Thoracic aorta (tissue), 2 donors: Measurements from ENCODE around the gene ASH1L. TPM values are rescaled to one million over a fixed set of nuclear protein-coding genes. Genes with fewer than 3 reads are reported as not detected.
"Not testable (repeated sequence)": the region's sequence is repeated elsewhere in the genome, so short reads cannot be mapped to it uniquely, and the experiment has no call there.

Source experiments
- ATAC-seq: fragments of 150-250 bp; one replicate; pipeline ENCODE4 v1.8.0; 2017; ENCODE audit warnings: low read depth; ENCODE audit not compliant: insufficient number of reproducible peaks, low FRiP score
- DNase-seq: peaks from one replicate; pipeline ENCODE4 v3.0.0-alpha.2; 2020; ENCODE audit warnings: low spot score
- H3K27ac ChIP-seq, 2 donors: fragments of 200-600 bp; sonication (generic); 1 replicate in 1 of 2; 2 replicates in 1 of 2; pipeline ENCODE4 v1.5.1; 2016; ENCODE audit warnings: mild to moderate bottlenecking in 2 of 2, moderate library complexity in 2 of 2
- H3K27me3 ChIP-seq: fragments of 200-600 bp; sonication (generic); replicated peaks from 2 replicates; pipeline ENCODE4 v1.6.0; 2016; ENCODE audit warnings: mild to moderate bottlenecking; ENCODE audit not compliant: insufficient read depth
- H3K36me3 ChIP-seq: fragments of 200-600 bp; sonication (generic); one replicate; pipeline ENCODE4 v1.5.1; 2016
- H3K4me1 ChIP-seq, 2 donors: fragments of 200-600 bp; sonication (generic); 1 replicate in 1 of 2; 2 replicates in 1 of 2; pipeline versions ENCODE4 v1.5.1 to v1.6.0; 2016; ENCODE audit warnings: low read depth in 2 of 2, mild to moderate bottlenecking in 1 of 2; ENCODE audit not compliant: control insufficient read depth in 1 of 2
- H3K4me3 ChIP-seq: fragments of 200-600 bp; sonication (generic); 2 replicates; pipeline ENCODE4 v1.5.1; 2016; ENCODE audit warnings: mild to moderate bottlenecking
- H3K9me3 ChIP-seq: fragments of 200-600 bp; sonication (generic); 2 replicates; pipeline ENCODE4 v1.5.1; 2016
- CTCF ChIP-seq: fragments of 200-600 bp; sonication (generic); IDR thresholded peaks from one replicate; pipeline ENCODE4 v1.5.1; 2019; ENCODE audit warnings: antibody characterized with exemption
- total RNA-seq, 2 donors: library from RNA; depleted of rRNA; stranded (reverse); fragments of >200 nt; gene quantifications; one replicate each; pipeline versions ENCODE4 v1.1.0 to v1.2.3, GENCODE V29; 2016

The ASH1L gene
- total RNA-seq, 2 donors from 2014 or later: 52.7 to 84.2 TPM

DNA sequence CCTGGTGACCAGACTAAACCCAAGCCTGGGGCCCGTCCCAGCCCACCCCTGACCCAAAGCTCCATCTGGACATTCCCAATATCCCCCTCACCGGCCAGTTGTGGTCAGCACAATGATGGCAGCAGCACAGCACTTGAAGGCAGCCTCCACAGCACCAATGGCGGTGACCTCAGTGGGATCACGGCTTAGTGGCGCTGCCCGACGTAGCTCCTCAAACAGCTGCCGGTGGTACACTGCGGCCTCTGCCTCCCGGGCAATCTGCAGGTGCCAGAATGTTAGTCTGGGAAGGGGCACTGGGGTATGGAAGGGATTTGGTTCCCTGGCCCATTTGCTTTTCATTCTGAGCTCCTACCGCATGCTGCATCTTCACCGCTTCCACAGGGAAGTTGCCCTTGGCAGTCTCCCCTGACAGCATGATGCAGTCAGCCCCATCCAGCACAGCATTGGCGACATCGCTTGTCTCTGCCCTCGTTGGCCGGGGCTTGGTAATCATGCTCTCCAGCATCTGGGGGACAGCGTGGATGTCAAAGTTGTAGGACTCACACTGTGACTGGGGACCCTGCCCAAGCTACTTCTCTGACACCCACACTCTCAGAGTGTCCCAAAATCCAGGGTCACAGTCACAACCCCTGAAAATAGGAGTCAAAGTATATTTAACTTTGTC lies 269.4 kb downstream of the ASH1L start:
- ATAC-seq (no peak), DNase-seq (no peak)
- Histone ChIP-seq H3K4me1 (peaks cover 5 to 8% of the 10 kb centered on the region in 2 donors), H3K27me3 (peaks cover 7% of the 10 kb centered on the region), H3K36me3 (no peaks in the 10 kb centered on the region), H3K9me3 (no peaks in the 10 kb centered on the region), H3K4me3 (no peak overlapping the region), H3K27ac (no peak overlapping the region)
- TF ChIP-seq CTCF: no peak

GRCh38 chr1:155291006-155291405 lies 271.6 kb downstream of the ASH1L start:
- not testable (repeated sequence) for H3K27me3 ChIP-seq, DNase-seq, H3K4me1 ChIP-seq, H3K27ac ChIP-seq, H3K9me3 ChIP-seq, H3K36me3 ChIP-seq, ATAC-seq, H3K4me3 ChIP-seq

DNA sequence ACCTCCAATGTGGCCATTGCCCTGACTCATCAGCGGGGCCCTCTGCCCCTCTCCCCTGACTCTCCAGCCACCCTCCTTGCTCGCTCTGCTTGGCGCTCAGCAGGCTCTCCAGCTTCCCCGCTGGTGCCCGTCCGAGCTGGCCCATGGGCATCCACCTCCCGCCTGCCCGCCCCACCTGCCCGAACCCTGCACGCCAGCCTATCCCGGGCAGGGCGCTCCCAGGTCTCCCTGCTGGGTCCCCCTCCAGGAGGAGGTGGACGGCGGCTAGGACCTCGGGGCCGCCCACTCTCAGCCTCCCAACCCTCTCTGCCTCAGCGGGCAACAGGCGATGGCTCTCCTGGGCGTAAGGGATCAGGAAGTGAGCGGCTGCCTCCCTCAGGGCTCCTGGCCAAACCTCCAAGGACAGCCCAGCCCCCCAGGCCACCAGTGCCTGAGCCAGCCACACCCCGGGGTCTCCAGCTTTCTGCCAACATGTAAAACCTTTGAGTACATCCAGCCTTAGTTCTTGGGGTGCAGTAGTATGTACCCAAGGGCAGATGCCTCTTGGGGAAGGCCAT lies 274.5 kb downstream of the ASH1L start:
- Histone ChIP-seq H3K27ac (no peak overlapping the region), H3K9me3 (no peaks in the 10 kb centered on the region), H3K27me3 (no peaks in the 10 kb centered on the region), H3K4me1 (no peaks in the 10 kb centered on the region), H3K4me3 (no peak overlapping the region), H3K36me3 (no peaks in the 10 kb centered on the region)
- ATAC-seq (no peak), DNase-seq (no peak)
- no peak for TF ChIP-seq CTCF

GRCh38 chr1:155286544-155286943 lies 276.1 kb downstream of the ASH1L start:
- TF ChIP-seq CTCF: no peak
- Histone ChIP-seq H3K27me3 (no peaks in the 10 kb centered on the region), H3K4me3 (no peak overlapping the region), H3K4me1 (no peaks in the 10 kb centered on the region), H3K36me3 (no peaks in the 10 kb centered on the region), H3K27ac (no peak overlapping the region), H3K9me3 (no peaks in the 10 kb centered on the region)
- DNase-seq: no peak
- no peak for ATAC-seq

- H3K27me3 ChIP-seq: no peaks in the 10 kb centered on the region
- H3K36me3 ChIP-seq: no peaks in the 10 kb centered on the region
- H3K4me3 ChIP-seq: no peak overlapping the region
- no peaks in the 10 kb centered on the region for H3K4me1 ChIP-seq
- ATAC-seq (no peak), DNase-seq (no peak)
- TF ChIP-seq CTCF: no peak
- no peaks in the 10 kb centered on the region for H3K9me3 ChIP-seq
- H3K27ac ChIP-seq: no peak overlapping the region
These were observed 277.0 kb downstream of the ASH1L start for GRCh38 chr1:155285631-155286044.

Other genes starting within 250 kb of the ASH1L start
- 10 to 100 TPM; 38.7 to 61.3 TPM for gene RUSC1, start 241.9 kb downstream of the ASH1L start, total RNA-seq
- 10 to 100 TPM; 15.0 to 25.7 TPM for gene MSTO1, start 47.4 kb upstream of the ASH1L start, total RNA-seq
- gene YY1AP1, start 126.0 kb upstream of the ASH1L start, total RNA-seq: 100 to 1,000 TPM; 156 to 197 TPM
- 100 to 1,000 TPM in 1 of 2 donors, 10 to 100 TPM in 1; 56.5 to 113 TPM for gene DAP3, start 126.3 kb upstream of the ASH1L start, total RNA-seq